HG03280 (cell line): ENCODE results near the gene CDO1.

ENCODE experiments used
- ATAC-seq: cut with Tn5 transposase; IDR thresholded peaks from one replicate; pipeline ENCODE4 v1.9.1; 2021; ENCODE audit warnings: mild to moderate bottlenecking, moderate library complexity; ENCODE audit not compliant: unreplicated experiment

CDO1 gene

GRCh38 chr5:115795700-115796099 is 20.8 kb downstream of the CDO1 start:
- no peak for ATAC-seq

- no peak for ATAC-seq
Observed at GRCh38 chr5:115788440-115788839, 28.0 kb downstream of the CDO1 start.

- ATAC-seq: no peak
Observed at GRCh38 chr5:115787426-115787825, 29.0 kb downstream of the CDO1 start.

- no peak for ATAC-seq
Observed at GRCh38 chr5:115785381-115786065, 30.9 kb downstream of the CDO1 start.

- ATAC-seq: no peak
Observed at GRCh38 chr5:115778417-115778816, 38.0 kb downstream of the CDO1 start.

- no peak for ATAC-seq
Observed at GRCh38 chr5:115776989-115777388, 39.5 kb downstream of the CDO1 start.

GRCh38 chr5:115775999-115776398 is 40.5 kb downstream of the CDO1 start:
- no peak for ATAC-seq

- no peak for ATAC-seq
Observed at GRCh38 chr5:115774684-115775083, 41.8 kb downstream of the CDO1 start.

- no peak for ATAC-seq
Observed at GRCh38 chr5:115772731-115773475, 43.6 kb downstream of the CDO1 start.

- no peak for ATAC-seq
Observed at GRCh38 chr5:115770466-115770865, 46.0 kb downstream of the CDO1 start.

- no peak for ATAC-seq
Observed at GRCh38 chr5:115767424-115767823, 49.0 kb downstream of the CDO1 start.

- ATAC-seq: no peak
Observed at GRCh38 chr5:115766608-115767007, 49.9 kb downstream of the CDO1 start.

- no peak for ATAC-seq
Observed at GRCh38 chr5:115758356-115758755, 58.1 kb downstream of the CDO1 start.

- ATAC-seq: no peak
Observed at GRCh38 chr5:115755675-115756074, 60.8 kb downstream of the CDO1 start.
